Fibroblast of mammary gland (primary cell): ENCODE results near the gene SYK.
"Not testable (repeated sequence)": the region's sequence is repeated elsewhere in the genome, so short reads cannot be mapped to it uniquely, and the experiment has no call there.

Source experiments
- DNase-seq: peaks from one replicate; pipeline ENCODE4 v3.0.0-alpha.2; 2010; ENCODE audit warnings: low read depth
- H3K4me3 ChIP-seq: 2 replicates; pipeline ENCODE4 v1.5.1; 2011; ENCODE audit warnings: low read depth, mild to moderate bottlenecking, low read length, moderate library complexity; ENCODE audit not compliant: control insufficient read depth
- CTCF ChIP-seq: conservative IDR thresholded peaks from 2 replicates; pipeline ENCODE4 v1.5.1; 2011; ENCODE audit warnings: low read depth, low read length, inconsistent platforms; ENCODE audit not compliant: control insufficient read depth, insufficient read depth

SYK gene

GRCh38 chr9:90801241-90801972 lies at the start of gene SYK:
SYK (plus strand) TSS chr9:90801819; CDS start chr9:90843899, 42,080 bp downstream.
- no peak for TF ChIP-seq CTCF
- no peak for DNase-seq
- H3K4me3 ChIP-seq: no peak within 1 kb of the TSS

GRCh38 chr9:90755514-90756371 lies 45.9 kb upstream of the SYK start:
- peak; percentile 20 for TF ChIP-seq CTCF
- H3K4me3 ChIP-seq: not testable (repeated sequence)

GRCh38 chr9:90760577-90760976 lies 41.0 kb upstream of the SYK start:
- not testable (repeated sequence) for DNase-seq, H3K4me3 ChIP-seq

More at GRCh38 chr9:90755514-90756371, 45.9 kb upstream of the SYK start:
- peak; percentile 26 for DNase-seq

GRCh38 chr9:90766731-90767130 lies 34.9 kb upstream of the SYK start:
- DNase-seq: no peak
- H3K4me3 ChIP-seq: no peak overlapping the region
- no peak for TF ChIP-seq CTCF

- DNase-seq: peak; percentile 12
- TF ChIP-seq CTCF: no peak
- H3K4me3 ChIP-seq: no peak overlapping the region
These were observed 34.0 kb upstream of the SYK start for GRCh38 chr9:90767523-90768100.

GRCh38 chr9:90770182-90770738 lies 31.4 kb upstream of the SYK start:
- no peak overlapping the region for H3K4me3 ChIP-seq
- no peak for DNase-seq
- no peak for TF ChIP-seq CTCF
